Endothelial cell of umbilical vein (primary cell): ENCODE results near the gene KLHL10. TPM values are rescaled to one million over a fixed set of nuclear protein-coding genes. Genes with fewer than 3 reads are reported as not detected.

Source experiments
- BruUV-seq: library from RNA; stranded (reverse); fragments of 400-500 nt; replicated peaks from 2 replicates; lab custom pipeline; 2021; lab: Mats Ljungman, UMichigan
- CTCF ChIA-PET: fragments of 300-600, 350-600 bp; sonication (Branson Sonifier 250); formaldehyde crosslinking; loops from one replicate; lab custom pipeline; 2021; ENCODE audit warnings: antibody characterized with exemption, inconsistent platforms; lab: Charles Lee
- POLR2A ChIA-PET: fragments of 300-600, 350-600 bp; sonication (Branson Sonifier 250); formaldehyde crosslinking; loops from one replicate; lab custom pipeline; 2021; ENCODE audit warnings: antibody characterized with exemption, inconsistent platforms; lab: Charles Lee
- DNase-seq: peaks from one replicate; pipeline ENCODE4 v3.0.0-alpha.2; 2011; ENCODE audit warnings: low read depth, low spot score
- FAIRE-seq: peaks from 2 replicates; lab custom pipeline; 2011; peaks lifted over from hg19 to GRCh38; lab: Jason Lieb, UNC
- H2AFZ ChIP-seq: 2 replicates; pipeline ENCODE4 v1.6.0; 2012; ENCODE audit warnings: low read depth, low read length, control low read depth, inconsistent platforms
- H3K27ac ChIP-seq: 2 replicates; pipeline ENCODE4 v1.5.1; 2011; ENCODE audit warnings: low read depth, mild to moderate bottlenecking, control low read depth, low read length, moderate library complexity; ENCODE audit not compliant: insufficient read depth
- H3K27me3 ChIP-seq, 2 experiments: 2 replicates each; pipeline versions ENCODE4 v1.6.0 to v1.6.1; 2011; ENCODE audit warnings: low read length in 2 of 2, mixed read lengths in 1 of 2; ENCODE audit not compliant: control insufficient read depth in 2 of 2, insufficient read depth in 2 of 2
- H3K36me3 ChIP-seq, 2 experiments: 2 replicates in 1 of 2; 3 replicates in 1 of 2; pipeline ENCODE4 v1.5.1; 2011; ENCODE audit warnings: low read length in 2 of 2, mild to moderate bottlenecking in 1 of 2, moderate library complexity in 1 of 2; ENCODE audit not compliant: control insufficient read depth in 2 of 2, insufficient read depth in 2 of 2; ENCODE audit errors: extremely low read depth in 1 of 2
- H3K4me1 ChIP-seq: 3 replicates; pipeline ENCODE4 v1.5.1; 2011; ENCODE audit warnings: mild to moderate bottlenecking, low read length; ENCODE audit not compliant: control insufficient read depth, insufficient read depth; ENCODE audit errors: extremely low read depth
- H3K4me2 ChIP-seq: 2 replicates; pipeline ENCODE4 v1.6.1; 2011; ENCODE audit warnings: low read length, control low read depth, mixed read lengths; ENCODE audit not compliant: insufficient read depth
- H3K4me3 ChIP-seq, 3 experiments: fragments of 200-600 bp in 1 of 3; sonication (generic), shearing (Covaris generic) in 1 of 3; replicated peaks in 1 of 3; 2 replicates each; pipeline ENCODE4 v1.5.1; 2011 to 2016; ENCODE audit warnings: control low read depth in 3 of 3, low read length in 3 of 3, mild to moderate bottlenecking in 2 of 3, inconsistent platforms in 1 of 3, low read depth in 1 of 3, moderate library complexity in 1 of 3; ENCODE audit not compliant: insufficient read depth in 1 of 3
- H3K79me2 ChIP-seq: 2 replicates; pipeline ENCODE4 v1.6.0; 2012; ENCODE audit warnings: low read length, inconsistent platforms; ENCODE audit not compliant: control insufficient read depth, insufficient read depth
- H3K9ac ChIP-seq: replicated peaks from 2 replicates; pipeline ENCODE3; 2011; ENCODE audit warnings: low read length, control low read depth; ENCODE audit not compliant: insufficient read depth; ENCODE audit errors: extremely low read depth
- H3K9me1 ChIP-seq: replicated peaks from 3 replicates; pipeline ENCODE4 v1.6.0; 2011; ENCODE audit warnings: mild to moderate bottlenecking, low read length; ENCODE audit not compliant: control insufficient read depth, insufficient read depth; ENCODE audit errors: extremely low read depth
- H3K9me3 ChIP-seq: replicated peaks from 2 replicates; pipeline ENCODE4 v1.5.1; 2012; ENCODE audit warnings: low read length, inconsistent platforms; ENCODE audit not compliant: control insufficient read depth, insufficient read depth
- H4K20me1 ChIP-seq: replicated peaks from 2 replicates; pipeline ENCODE3; 2011; ENCODE audit warnings: mild to moderate bottlenecking, low read length; ENCODE audit not compliant: control insufficient read depth, insufficient read depth; ENCODE audit errors: extremely low read depth
- EZH2 ChIP-seq: IDR thresholded peaks from 2 replicates; pipeline ENCODE4 v1.6.1; 2012; ENCODE audit warnings: borderline replicate concordance, low read depth, mild to moderate bottlenecking, moderate library complexity, low read length, inconsistent platforms; ENCODE audit not compliant: severe bottlenecking
- FOS ChIP-seq: IDR thresholded peaks from 2 replicates; pipeline ENCODE4 v1.6.1; 2011; ENCODE audit warnings: mild to moderate bottlenecking, low read length, moderate library complexity, borderline replicate concordance; ENCODE audit not compliant: insufficient read depth
- GATA2 ChIP-seq: IDR thresholded peaks from 2 replicates; pipeline ENCODE4 v1.7.0; 2011; ENCODE audit warnings: low read depth, mild to moderate bottlenecking, moderate library complexity, mixed read lengths, low read length; ENCODE audit not compliant: insufficient read length, insufficient read depth
- JUN ChIP-seq: IDR thresholded peaks from 2 replicates; pipeline ENCODE4 v1.6.1; 2011; ENCODE audit warnings: borderline replicate concordance, low read depth; ENCODE audit not compliant: insufficient read length, insufficient read depth
- MYC ChIP-seq: IDR thresholded peaks from one replicate; pipeline ENCODE4 v1.6.1; 2011; ENCODE audit warnings: mild to moderate bottlenecking, low read depth, low read length
- POLR2A ChIP-seq: IDR thresholded peaks from 2 replicates; pipeline ENCODE4 v1.6.1; 2012; ENCODE audit warnings: low read depth, mild to moderate bottlenecking, control low read depth, low read length
- POLR2AphosphoS5 ChIP-seq: IDR thresholded peaks from 2 replicates; pipeline ENCODE4 v1.6.1; 2012; ENCODE audit warnings: low read depth, mild to moderate bottlenecking, control low read depth, low read length, moderate library complexity; ENCODE audit not compliant: insufficient read depth
- dilution Hi-C: fragments of 300-500 bp; cut with MboI; formaldehyde crosslinking; loops from one replicate; pipeline ENCODE4 v1.15.0; 2019; ENCODE audit warnings: low sequenced_read_pairs; ENCODE audit not compliant: extremely low pct_ligation_motif_present
- intact Hi-C: fragments of 100-400 bp; cut with micrococcal nuclease; formaldehyde crosslinking; loops from one replicate; pipeline ENCODE4 v1.10.0; 2022
- polyA plus RNA-seq, 4 experiments: library from polyadenylated mRNA; depleted of rRNA in 3 of 4; stranded (reverse) in 3 of 4; unstranded in 1 of 4; fragments of >200 nt; gene quantifications; 2 replicates each; pipeline versions ENCODE4 v1.2.1 to v1.2.3, GENCODE V29; 2011 to 2012; ENCODE audit warnings: missing spikeins in 1 of 4
- total RNA-seq: library from RNA; stranded (reverse); gene quantifications from 2 replicates; pipeline ENCODE4 v1.2.3, GENCODE V29; 2021
- TF ChIP-seq, protein P1 (sequence below), 2 donors: IDR thresholded peaks; 1 replicate in 1 of 2; 2 replicates in 1 of 2; pipeline ENCODE4 v1.5.1; 2011; ENCODE audit warnings: low read length in 2 of 2, mild to moderate bottlenecking in 2 of 2, moderate library complexity in 2 of 2, control low read depth in 1 of 2, inconsistent platforms in 1 of 2, low read depth in 1 of 2; ENCODE audit not compliant: insufficient read depth in 1 of 2; ENCODE audit errors: extremely low read depth in 1 of 2
- TF ChIP-seq, protein P2 (sequence below): IDR thresholded peaks from 2 replicates; pipeline ENCODE4 v1.6.1; 2011; ENCODE audit not compliant: insufficient read depth, insufficient read length

The KLHL10 gene
- total and polyA plus RNA-seq, 2 donors (not counting 3 experiments of a cell fraction or from before 2014, with no cell fraction given): 0.10 TPM; not detected in 1

DNA sequence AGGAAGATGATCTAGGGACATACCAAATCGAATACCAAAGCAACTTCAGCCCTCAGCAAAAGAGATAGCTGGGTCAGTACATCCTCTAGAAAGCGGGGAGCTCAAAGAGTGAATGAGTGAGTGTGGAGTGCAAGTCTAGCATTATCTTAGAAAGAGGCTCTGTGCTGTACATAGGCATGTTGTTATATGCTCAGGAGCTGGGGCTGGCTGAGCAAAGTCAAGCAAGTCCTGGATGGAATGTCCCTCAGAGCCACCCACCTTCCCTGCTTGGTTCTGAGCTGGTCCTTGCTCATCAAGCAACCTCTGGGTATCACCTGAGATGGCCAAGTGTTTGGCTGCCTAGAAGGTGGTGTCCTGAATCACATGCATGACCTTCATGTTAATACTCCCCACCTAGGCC lies 32.5 kb downstream of the KLHL10 start:
- H3K4me3 ChIP-seq: no peak overlapping the region
- H3K79me2 ChIP-seq: no peaks in the 10 kb centered on the region
- H3K9ac ChIP-seq: no peak overlapping the region
- DNase-seq (no peak), FAIRE-seq (no peak)
- H4K20me1 ChIP-seq: no peaks in the 10 kb centered on the region
- no peak overlapping the region for H3K4me2 ChIP-seq
- no TSS peak for BruUV-seq
- H3K9me3 ChIP-seq: no peaks in the 10 kb centered on the region
- CTCF ChIA-PET: no interaction called here
- H3K36me3 ChIP-seq: peaks cover 35 to 41% of the 10 kb centered on the region in 2 experiments
- no peaks in the 10 kb centered on the region for H3K27me3 ChIP-seq
- POLR2A ChIA-PET: no interaction called here
- no peaks in the 10 kb centered on the region for H3K9me1 ChIP-seq
- no peak overlapping the region for H3K27ac ChIP-seq
- intact Hi-C loops (no loop called here), dilution Hi-C loops (no loop called here)
- TF ChIP-seq POLR2A: no peak
- no peak for TF ChIP-seq MYC
- no peak for TF ChIP-seq JUN
- TF ChIP-seq, protein P1, sequence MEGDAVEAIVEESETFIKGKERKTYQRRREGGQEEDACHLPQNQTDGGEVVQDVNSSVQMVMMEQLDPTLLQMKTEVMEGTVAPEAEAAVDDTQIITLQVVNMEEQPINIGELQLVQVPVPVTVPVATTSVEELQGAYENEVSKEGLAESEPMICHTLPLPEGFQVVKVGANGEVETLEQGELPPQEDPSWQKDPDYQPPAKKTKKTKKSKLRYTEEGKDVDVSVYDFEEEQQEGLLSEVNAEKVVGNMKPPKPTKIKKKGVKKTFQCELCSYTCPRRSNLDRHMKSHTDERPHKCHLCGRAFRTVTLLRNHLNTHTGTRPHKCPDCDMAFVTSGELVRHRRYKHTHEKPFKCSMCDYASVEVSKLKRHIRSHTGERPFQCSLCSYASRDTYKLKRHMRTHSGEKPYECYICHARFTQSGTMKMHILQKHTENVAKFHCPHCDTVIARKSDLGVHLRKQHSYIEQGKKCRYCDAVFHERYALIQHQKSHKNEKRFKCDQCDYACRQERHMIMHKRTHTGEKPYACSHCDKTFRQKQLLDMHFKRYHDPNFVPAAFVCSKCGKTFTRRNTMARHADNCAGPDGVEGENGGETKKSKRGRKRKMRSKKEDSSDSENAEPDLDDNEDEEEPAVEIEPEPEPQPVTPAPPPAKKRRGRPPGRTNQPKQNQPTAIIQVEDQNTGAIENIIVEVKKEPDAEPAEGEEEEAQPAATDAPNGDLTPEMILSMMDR (IDR thresholded peaks at IDR 0.05; ENCODE audit: extremely low read depth in 1 of 2, insufficient read depth in 1 of 2, low read depth in 1 of 2, low read length in 2 of 2): no peak
- no peak for TF ChIP-seq EZH2
- no peaks in the 10 kb centered on the region for H3K4me1 ChIP-seq
- H2AFZ ChIP-seq: no peak overlapping the region

DNA sequence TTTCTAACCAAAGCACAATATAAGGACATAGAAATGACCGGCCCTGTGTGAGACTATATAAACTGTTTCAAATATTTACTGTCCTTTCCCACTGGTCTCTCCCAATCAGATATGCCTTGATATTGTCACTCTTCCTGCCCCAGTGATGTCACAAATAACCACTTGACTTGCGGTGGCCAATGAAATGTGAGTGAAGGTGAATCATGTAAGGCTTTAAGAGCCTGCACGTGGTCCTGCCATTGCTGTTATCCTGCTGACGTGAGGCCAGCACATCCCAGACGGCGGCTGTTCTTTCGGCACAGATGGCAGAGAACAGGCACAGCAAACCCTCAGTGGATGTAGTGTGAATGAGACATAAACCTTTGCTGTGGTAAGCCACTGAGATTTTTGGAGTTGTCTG lies 33.0 kb downstream of the KLHL10 start:
- Histone ChIP-seq H3K4me1 (no peaks in the 10 kb centered on the region), H3K27ac (no peak overlapping the region), H3K27me3 (no peaks in the 10 kb centered on the region), H3K36me3 (peaks cover 35 to 41% of the 10 kb centered on the region in 2 experiments), H3K9me1 (no peaks in the 10 kb centered on the region), H3K79me2 (no peaks in the 10 kb centered on the region), H3K9ac (no peak overlapping the region), H2AFZ (no peak overlapping the region), H4K20me1 (no peaks in the 10 kb centered on the region), H3K9me3 (no peaks in the 10 kb centered on the region), H3K4me3 (no peak overlapping the region), H3K4me2 (no peak overlapping the region)
- ChIA-PET CTCF (no interaction called here), POLR2A (no interaction called here)
- FAIRE-seq: no peak
- intact Hi-C loops (no loop called here), dilution Hi-C loops (no loop called here)
- no TSS peak for BruUV-seq
- no peak for TF ChIP-seq POLR2AphosphoS5
- no peak for TF ChIP-seq MYC
- TF ChIP-seq EZH2: no peak
- TF ChIP-seq, protein P1 (IDR thresholded peaks at IDR 0.05; ENCODE audit: extremely low read depth in 1 of 2, insufficient read depth in 1 of 2, low read depth in 1 of 2, low read length in 2 of 2): no peak
- TF ChIP-seq POLR2A: no peak
- no peak for TF ChIP-seq GATA2
- no peak for TF ChIP-seq FOS
- no peak for TF ChIP-seq JUN
- TF ChIP-seq, protein P2, sequence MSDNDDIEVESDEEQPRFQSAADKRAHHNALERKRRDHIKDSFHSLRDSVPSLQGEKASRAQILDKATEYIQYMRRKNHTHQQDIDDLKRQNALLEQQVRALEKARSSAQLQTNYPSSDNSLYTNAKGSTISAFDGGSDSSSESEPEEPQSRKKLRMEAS: no peak
- DNase-seq: no peak
